Stimulated activated CD8-positive, alpha-beta memory T cell treated with anti-CD3 and anti-CD28 coated beads, Interleukin-7, amount 100 ng/mL, for 24 hours (primary cell): ENCODE measurements around the gene SCG2.

Experiments
- DNase-seq: peaks from one replicate; pipeline ENCODE4 v3.0.0-alpha.2; 2020; ENCODE audit warnings: low read depth

The SCG2 gene

DNA sequence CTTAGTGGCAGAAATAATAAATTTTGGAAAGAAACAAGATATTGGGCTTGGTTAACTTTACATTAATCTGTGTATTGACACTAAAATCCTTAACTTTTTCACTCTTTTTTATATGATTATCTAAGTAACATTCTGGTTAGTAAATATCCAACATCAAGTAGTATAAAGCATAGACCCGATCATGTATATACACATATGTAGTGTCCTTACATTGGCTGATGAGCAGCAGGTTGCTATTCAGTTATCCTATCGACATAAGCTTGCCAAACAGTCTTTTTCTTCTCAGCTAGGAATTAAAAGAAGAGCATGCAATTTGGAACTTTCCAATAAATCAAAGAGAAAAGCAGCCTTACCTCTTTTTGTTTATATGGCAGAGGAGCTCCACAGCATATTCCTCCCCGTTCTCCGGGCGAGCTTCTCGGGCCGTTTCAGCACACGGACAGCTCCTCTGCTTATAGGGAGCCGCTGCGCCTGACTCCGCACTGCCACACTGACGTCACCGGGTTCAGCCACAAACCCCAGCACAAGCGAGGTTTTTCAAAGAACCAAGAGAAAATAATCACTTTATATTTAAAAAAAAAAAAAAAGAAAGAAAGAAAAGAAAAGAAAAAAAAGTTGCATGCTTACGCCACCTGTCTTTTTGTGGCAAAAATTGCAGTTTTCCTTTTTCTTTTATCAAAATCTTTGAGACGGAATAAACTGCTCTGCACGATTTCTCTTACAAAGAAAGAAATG is at the start of gene SCG2:
Gene SCG2, minus strand, starts transcription at position 430 of the 735 bp plus-strand sequence. CDS start 3,079 bp downstream, outside the sequence.
- peak; percentile 7 for DNase-seq

- no peak for DNase-seq
These were observed 47.7 kb upstream of the SCG2 start for GRCh38 chr2:223649554-223650533.

DNA sequence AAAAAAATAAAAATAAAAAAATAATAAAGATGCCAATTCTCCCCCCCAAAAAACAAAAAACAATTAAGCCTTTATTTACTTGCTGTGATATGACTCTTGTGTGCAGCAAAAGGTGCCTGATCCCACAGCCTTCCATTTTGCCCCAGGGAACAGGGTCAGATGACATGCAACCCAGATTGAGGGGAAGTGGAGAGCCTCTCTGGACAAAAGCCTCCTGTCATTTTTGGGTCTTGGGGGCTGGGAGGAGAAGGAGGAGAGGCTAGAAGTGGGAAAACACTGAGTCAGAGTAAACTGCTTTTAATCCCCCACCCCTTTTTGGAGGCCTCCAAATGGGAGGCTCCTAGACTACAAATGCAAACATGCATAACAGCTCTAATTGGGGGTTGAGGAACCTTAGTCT is 46.6 kb upstream of the SCG2 start:
- no peak for DNase-seq

- no peak for DNase-seq
These were observed 45.2 kb upstream of the SCG2 start for GRCh38 chr2:223647258-223647952.

DNA sequence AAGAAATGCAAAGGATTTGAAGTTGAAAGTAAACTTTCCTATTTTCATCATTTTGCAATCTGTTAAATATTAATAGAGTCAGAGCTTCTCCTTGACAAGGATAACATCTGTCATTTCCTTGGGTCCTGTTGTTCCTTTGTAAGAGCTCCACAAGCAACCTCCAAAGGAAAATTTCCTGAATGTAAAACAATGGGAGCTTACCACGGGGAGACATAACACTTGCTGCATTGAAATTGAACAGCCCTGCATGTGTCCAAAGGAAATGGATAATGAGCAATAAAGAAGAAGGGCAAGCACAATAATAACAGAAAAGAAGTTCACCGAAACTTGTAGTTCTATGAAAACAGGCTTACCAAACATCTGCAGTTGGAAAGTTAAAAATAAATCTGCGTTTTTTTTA is 42.0 kb upstream of the SCG2 start:
- DNase-seq = no peak

GRCh38 chr2:223643309-223643708 is 41.1 kb upstream of the SCG2 start:
- no peak for DNase-seq

DNA sequence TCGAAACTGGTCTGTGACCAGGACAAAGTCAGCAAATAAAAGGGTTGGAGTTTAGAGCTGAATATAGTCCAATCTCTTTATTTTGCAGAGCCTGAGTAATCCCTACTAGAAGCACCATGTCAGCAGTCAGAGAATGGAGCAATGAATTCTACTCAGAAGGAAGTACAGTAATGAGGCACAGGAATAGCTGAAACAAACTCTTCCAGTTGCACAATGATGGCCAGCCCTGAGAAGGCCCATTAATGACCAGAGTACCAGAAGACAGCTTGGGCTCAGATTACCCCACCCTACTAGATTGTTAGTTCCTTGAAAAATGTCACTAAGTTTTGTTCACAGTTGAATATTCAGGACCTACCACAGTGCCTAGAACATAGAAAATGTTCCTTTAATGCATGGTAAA is 40.3 kb upstream of the SCG2 start:
- no peak for DNase-seq

GRCh38 chr2:223641082-223641481 is 38.9 kb upstream of the SCG2 start:
- DNase-seq = no peak

DNA sequence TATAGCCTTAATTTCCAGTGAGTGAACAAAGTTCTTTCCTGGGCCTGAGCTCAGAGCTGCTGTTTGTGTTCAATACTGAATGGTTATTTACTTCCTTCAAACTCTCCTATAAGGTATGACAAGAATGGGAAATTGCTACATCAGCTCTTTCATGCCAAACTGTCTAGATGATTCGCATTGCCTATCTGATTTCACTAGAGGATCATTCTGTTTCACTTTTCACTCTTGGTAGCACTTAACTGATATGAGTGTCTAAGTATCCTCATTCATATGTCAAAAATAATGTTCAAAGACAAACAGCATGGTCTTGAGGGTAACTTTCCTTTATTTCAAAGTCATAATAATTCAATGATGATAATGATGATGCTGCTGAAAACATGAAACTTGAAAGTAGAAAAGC is 32.9 kb upstream of the SCG2 start:
- DNase-seq = no peak

DNA sequence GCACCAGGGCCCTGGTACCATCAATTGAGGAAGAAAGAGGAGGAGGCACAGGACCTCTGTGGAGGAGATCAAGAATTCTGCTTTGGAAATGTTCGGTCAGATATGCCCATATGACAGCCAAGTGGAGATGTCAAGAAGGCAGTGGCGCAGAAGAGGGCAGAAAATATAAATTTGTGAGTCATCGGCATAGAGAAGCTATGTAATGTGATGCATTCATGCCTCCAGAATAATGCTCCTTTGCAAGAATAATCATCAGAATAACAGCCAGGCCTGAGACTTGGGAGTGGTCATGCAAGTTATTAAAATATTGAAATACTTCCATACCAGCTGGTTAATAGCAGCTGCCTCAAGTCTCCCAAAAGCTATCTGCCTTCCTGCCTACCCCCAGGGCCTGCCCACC is 32.1 kb upstream of the SCG2 start:
- no peak for DNase-seq

DNA sequence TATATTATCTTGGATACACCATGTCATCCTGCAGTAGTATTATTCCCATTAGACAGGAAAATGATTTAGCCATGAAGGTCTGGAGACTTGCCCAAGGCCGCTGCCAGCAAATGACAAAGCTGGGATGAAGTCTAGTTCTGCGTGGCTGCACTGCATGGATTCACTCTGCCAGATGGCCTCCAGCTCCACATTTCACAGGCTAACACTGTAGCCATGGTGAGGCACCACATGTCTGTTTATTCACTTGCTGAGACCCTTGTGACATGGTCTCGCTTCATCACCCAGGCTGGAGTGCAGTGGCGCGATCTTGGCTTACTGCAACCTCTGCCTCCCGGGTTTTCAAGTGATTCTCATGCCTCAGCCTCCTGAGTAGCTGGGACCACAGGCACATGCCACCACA is 31.5 kb upstream of the SCG2 start:
- DNase-seq = no peak

GRCh38 chr2:223632826-223633225 is 30.7 kb upstream of the SCG2 start:
- DNase-seq = no peak

DNA sequence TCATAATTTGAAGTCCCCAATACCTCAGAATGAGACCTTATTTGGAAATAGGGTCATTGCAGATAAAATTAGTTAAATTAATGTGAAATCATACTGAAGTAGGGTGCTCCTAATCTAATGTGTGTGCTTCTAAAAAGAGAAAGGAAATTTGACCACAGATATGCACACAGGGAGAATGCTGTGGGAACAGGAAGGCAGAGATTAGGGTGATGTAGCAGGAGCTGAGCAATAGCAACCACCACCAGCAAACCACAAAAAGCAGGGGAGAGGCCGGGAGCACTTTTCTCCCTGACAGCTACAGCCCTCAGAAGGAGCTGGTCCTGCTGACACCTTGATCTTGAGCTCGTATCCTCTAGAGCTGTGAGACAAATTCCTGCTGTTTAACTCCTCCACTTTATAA is 24.6 kb upstream of the SCG2 start:
- DNase-seq = no peak

GRCh38 chr2:223625652-223626051 is 23.5 kb upstream of the SCG2 start:
- DNase-seq = no peak

- DNase-seq = no peak
These were observed 19.7 kb upstream of the SCG2 start for GRCh38 chr2:223621901-223622300.

GRCh38 chr2:223619486-223620129 is 17.4 kb upstream of the SCG2 start:
- DNase-seq = no peak

- no peak for DNase-seq
These were observed 16.2 kb upstream of the SCG2 start for GRCh38 chr2:223618172-223619035.

- DNase-seq = no peak
These were observed 12.4 kb upstream of the SCG2 start for GRCh38 chr2:223614534-223614933.

DNA sequence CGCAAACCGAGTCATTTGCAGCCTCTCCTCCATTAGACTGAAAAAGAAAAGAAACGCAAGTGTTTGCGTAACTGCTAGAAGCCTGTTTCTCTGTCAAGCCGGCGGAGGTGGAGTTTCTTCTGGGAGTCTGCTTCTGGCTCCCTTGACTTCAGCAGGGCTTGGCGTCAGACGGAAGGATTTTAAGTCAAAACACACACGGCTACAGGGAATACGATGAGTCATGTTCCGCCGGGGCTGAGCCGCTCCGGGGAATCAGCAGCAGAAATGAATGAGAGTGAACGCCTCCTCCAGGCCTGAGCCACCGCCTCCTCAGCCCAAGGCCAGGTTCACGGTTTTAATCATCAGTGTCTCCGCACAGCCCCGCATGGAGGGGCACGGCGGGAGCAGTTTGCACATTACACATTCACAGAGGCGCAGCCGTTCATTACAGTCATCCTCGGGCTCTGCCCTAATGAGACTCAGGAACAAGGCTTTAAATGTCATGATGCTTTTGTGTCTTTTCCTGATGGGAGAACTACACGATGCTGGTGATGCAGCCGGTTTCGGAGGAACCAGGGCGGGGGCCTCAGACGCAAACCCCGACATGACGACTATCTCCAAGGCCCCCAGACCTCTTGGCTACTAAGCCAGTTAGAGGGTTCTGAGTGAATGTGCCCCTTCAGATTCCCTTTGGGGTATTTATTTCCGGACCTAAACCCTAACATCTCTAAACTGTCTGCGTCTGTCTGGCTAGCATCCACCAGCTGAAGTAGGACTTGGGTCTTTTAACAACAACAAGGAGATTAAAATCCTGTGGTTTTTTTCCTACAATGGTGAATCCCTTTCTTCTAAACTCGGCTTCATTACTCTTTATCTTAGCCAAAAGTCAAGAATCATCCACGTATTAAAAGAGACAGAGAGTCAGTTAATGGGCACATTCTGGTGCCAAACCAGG is 11.1 kb upstream of the SCG2 start:
- DNase-seq = no peak

DNA sequence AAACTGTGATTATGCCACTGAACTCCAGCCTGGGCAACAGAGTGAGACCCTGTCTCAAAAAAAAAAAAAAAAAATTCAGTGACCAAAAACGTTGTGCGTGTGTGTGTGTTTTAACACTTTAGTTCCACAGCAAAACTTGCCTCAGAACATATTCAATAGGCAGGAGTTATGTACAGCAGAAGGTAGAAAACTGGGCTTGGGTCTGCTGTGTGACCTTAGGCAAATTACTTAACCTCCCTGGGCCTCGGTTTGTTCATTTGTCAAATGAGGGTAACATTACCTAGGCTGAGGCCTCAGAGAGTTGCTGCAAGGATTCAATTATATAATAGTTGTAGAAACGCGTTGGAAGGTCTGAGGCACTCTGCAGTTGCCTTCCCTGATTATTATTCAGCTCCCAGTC is 10.3 kb upstream of the SCG2 start:
- DNase-seq = no peak
